OCI-M1 (cell line): ENCODE measurements around the gene WFDC2.
A peak's percentile ranks its signal among the peaks of the same experiment; 100 is the strongest.

ENCODE experiments used
- DNase-seq: peaks from one replicate; lab custom pipeline; 2025; lab: John Stamatoyannopoulos, UW

Gene WFDC2

GRCh38 chr20:45469336-45470261, at the start of gene WFDC2:
Gene WFDC2, plus strand, starts transcription at chr20:45469753. Its CDS starts 29 bp downstream, at chr20:45469782.
- DNase-seq = no peak

DNA sequence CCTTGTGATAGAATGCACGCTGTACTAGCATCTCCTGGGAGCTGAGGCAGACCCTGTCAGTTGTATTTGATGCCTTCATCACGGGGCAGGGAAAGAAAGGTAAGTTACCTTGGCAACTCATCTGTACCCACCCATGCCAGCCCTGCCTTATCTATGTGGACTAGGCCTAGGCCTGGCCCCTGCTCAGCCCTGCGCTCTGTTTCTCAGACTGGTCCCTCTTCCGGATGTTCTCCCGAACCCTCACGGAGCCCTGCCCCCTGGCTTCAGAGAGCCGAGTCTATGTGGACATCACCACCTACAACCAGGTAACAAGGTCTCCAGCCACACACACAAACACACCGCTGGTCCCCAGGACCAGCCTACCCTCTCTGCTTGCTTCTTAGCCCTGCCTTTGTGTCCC, 49.4 kb upstream of the WFDC2 start:
- DNase-seq = no peak

DNA sequence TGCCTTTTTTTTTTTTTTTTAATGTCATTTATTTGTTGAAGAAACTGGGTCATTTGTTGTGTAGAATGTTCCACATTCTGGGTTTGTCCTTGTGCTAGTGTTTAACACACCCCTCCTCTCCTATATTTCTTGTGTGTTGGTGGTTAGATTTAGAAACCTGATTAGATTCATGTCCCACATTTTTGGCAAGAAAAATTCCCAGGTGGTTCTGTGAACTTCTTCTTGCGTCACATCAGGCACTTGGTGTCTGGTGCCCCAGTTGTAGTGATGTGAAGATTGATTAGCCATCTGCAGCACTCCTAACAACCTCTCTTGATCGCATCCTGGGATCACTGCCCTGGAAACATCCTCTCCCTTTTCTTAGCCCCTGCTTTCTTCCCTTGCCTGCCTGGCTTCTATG, 45.9 kb upstream of the WFDC2 start:
- no peak for DNase-seq

DNA sequence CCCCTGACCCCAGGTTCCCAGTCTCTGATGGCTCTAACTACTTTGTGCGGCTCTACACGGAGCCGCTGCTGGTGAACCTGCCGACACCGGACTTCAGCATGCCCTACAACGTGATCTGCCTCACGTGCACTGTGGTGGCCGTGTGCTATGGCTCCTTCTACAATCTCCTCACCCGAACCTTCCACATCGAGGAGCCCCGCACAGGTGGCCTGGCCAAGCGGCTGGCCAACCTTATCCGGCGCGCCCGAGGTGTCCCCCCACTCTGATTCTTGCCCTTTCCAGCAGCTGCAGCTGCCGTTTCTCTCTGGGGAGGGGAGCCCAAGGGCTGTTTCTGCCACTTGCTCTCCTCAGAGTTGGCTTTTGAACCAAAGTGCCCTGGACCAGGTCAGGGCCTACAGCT, 44.0 kb upstream of the WFDC2 start:
- no peak for DNase-seq

- DNase-seq = no peak
Observed at GRCh38 chr20:45426320-45427016, 43.1 kb upstream of the WFDC2 start.

DNA sequence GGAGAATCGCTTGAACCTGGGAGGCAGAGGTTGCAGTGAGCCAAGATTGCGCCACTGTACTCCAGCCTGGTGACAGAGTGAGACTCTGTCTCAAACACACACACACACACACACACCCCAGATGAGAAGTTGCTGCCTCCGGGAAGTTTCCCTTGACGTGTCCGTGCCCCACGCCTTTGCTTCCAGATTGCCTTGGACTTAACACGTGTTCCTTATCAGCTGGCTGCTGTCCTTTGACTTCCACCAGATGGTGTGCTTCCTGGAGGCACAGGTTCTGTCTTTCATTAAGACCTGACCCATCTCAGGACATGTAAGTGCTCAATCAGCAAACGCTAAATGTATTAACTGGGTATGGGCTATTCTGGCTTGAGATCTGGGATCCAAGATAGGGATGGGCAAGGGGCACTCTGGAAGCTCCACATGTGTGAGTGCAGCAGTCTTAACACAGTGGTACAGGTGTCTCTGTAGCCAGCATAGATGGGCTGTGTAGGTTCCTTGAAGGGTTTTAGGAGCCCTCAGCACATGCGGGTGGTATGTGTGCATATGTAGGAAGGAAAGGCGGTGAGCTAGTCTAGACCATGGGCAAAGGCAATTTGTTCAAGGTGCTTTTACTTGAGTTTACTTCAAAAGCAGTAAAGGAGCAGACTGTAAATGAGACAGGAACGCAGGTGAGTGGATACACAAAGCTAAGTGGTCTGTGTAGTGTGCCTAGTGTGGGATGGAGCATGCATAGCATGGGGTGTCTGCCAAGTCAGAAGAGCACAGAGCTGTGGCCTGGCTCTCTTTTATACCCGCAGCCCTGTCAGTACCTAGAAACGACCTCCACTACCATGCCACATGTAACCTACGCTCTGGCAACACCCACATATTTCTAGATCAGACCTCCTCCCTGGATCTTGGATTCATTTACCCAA, 42.1 kb upstream of the WFDC2 start:
- DNase-seq = peak; percentile 27

DNA sequence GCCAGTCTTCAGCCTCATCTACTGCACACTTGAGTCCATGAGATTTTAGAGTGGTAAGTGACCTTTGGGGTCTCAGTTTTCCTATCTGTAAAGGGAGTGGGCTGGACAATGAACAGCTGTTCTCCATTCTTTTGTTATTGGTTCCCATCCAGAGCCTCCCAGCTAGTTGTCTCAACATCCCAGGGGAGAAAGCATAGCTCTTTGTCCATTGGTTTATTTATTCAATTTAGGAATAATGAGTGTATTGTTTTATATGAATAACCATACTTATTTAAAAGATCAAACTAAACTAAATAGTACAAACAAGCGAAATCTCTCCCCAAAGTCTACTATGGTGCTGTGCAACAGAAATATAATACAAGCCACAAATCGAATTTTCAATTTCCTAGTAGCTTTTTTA, 39.9 kb upstream of the WFDC2 start:
- no peak for DNase-seq

GRCh38 chr20:45432294-45432693, 37.3 kb upstream of the WFDC2 start:
- DNase-seq = peak; percentile 34

DNA sequence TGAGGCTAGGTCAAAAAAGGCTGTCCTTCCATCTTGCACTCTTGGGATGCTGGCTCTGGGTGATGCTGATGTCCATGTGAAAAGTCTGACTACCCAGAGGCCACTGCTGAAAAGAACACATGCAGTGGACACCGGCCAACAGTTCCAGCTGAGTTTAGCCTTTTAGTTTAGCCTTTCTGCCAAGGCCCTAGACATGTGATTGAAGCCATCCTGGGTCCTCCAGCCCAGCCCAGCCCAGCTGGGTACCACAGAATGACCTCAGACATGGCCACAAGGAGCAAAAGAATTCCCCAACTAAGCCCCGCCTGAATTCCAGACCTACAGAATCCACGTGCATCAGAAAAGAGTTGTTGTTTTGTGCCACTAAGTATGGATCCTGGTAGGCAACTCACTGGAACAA, 36.2 kb upstream of the WFDC2 start:
- DNase-seq = no peak

DNA sequence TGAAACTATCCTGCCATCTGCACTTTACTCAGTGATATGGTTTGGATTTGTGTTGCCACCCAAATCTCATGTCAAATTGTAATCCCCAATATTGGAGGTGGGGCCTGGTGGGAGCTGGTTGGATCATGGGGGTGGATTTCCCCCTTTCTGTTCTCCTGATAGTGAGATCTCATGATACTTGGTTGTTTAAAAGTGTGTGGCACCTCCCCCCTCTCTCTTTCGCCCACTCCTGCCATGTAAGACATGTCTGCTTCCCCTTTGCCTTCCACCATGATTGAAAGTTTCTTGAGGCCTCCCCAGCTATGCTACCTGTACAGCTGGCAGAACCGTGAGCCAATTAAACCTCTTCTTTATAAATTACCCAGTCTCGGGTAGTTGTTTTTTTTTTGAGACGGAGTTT, 35.6 kb upstream of the WFDC2 start:
- DNase-seq = no peak

- peak; percentile 94 for DNase-seq
Observed at GRCh38 chr20:45436732-45437485, 32.6 kb upstream of the WFDC2 start.

DNA sequence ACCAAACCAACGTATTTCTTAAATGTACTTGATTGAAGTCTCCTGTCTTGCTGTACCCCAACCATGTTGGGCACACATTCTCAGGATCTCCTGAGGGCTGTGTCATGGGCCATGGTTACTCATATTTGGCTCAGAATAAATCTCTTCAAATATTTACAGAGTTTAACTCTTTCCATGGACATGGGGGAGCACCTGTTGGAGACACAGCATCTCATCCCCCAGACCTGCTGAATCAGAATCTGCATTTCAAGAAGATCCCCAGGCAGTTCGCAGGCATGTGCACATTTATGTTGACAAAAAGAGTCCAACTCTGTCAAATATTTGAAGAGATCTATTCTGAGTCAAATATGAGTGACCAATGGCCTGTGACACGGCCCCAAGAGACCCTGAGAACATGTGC, 29.1 kb upstream of the WFDC2 start:
- no peak for DNase-seq

- no peak for DNase-seq
Observed at GRCh38 chr20:45440891-45441685, 28.5 kb upstream of the WFDC2 start.

GRCh38 chr20:45441746-45442145, 27.8 kb upstream of the WFDC2 start:
- DNase-seq = no peak

DNA sequence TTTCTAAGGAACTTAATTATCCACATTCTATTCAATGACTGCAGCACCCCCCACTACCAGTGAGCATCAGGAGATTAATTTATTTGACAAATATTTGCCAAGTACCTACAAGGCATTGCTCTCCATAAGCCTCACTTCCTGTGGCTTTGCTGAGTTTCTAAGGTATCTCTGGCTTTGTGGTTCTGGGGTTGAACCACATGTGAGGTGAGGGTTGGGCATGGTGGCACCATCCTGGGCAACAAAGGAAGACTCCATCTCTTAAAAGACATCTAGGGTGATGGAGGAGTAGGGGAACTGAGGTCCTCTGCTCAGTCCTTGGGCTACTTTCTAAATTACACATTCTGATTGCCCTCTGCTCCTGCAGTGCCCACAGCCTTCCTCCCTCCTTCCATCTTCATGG, 25.5 kb upstream of the WFDC2 start:
- no peak for DNase-seq

- DNase-seq = peak; percentile 55
Observed at GRCh38 chr20:45445805-45446562, 23.6 kb upstream of the WFDC2 start.

DNA sequence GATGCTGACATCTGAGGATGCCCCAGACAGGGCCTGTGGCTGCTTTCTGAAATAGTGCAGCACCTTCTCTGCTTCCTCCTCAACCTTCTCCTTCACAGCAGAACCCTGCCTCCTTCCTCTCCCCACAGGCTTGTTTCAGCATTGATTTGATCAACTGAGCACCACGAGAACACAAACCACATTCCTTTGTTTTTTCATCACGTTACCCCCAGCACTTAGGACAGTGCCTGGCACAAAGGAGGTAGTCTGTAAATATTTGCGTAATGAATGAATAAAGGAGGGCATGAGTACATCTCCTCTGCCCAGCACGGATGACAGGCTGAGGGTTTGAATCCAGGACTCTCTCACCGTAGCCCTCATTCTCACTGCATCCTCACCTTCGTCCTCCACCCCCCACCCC, 21.3 kb upstream of the WFDC2 start:
- DNase-seq = no peak

DNA sequence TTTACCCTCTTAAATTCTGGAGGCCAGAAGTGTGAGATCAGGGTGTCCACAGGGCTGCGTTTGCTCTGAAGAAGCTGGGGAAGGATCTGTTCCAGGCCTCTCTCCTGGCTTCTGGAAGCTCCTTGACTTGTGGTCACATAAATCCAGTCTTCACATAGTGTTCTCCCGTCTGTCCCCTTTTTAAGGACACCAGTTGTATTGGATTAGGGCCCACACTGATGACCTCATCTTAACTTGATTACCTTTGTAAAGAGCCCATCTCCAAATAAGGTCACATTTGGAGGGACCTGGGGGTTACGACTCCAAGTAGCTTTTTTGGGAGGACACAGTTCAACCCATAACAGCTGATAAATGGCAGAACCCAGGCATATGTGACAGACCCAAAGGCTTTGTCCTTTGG, 20.0 kb upstream of the WFDC2 start:
- no peak for DNase-seq

DNA sequence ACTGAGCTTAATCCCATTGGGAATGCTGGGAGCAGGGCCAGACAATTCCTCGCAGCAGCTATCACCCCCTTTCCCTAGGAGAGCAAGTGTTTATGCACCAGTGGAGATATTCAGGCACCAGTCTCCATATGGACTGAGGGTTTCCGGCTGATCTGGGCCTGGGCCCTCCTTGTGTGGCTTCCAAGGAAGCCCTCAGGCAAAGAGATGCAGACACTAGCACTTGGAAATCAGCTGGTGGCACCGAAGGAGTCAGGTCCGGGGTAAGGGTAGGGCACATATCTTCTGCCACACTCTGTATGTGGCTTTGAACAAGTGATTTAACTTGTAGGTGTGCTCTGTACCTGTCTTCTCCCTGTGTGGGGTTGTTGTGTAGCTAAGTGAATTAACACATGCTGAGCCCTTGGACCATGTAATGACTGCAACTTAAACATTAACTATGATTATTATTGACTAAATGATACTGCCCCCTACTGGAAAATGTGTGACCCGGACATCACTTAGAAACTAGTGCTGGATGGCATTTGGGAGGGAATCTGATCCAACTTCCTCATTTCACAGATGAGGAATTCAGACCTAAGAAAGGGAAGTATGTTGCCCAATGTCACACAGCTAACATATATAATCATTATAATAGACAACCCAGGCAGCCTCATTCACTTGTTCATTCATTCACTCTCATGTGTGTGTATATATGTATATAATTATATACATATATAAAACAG, 19.3 kb upstream of the WFDC2 start:
- DNase-seq = peak; percentile 90
